ENCODE data around the gene PRKCA. TPM values are rescaled to one million over a fixed set of nuclear protein-coding genes. Genes with fewer than 3 reads are reported as not detected.

The PRKCA gene
- total RNA-seq, 1 experiment from 2014 or later, result 29.6 TPM

DNA sequence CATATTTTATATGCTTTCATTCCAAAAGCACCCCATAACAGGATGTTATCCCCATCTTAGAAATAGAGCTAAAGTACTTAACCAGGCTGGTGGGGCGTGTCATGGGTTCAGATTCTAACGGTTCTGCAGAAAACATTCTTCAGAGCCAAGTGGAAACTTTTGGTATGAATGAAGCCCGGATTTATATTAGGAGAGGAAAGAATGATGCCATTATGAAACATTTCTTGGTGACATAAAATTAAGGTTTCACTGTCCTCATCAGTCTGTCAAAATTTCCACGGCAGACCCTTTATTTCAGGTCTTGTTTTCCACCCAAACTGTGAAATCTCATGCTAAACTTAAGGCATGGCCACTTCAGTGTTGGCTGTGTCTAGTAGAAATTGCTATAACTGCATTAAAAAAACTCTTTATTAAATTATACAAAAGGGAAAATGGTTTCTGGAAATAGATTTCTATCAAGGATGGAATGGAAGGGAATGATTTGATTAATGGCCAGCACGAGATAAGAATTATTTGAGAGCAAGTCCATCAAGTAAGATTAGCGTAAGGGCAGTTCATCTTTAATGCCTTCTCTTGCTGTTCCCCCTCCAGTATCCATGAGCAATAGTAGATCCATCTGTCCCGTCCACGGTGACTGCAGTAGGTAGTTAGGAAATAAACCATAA lies 11.7 kb downstream of the PRKCA start:
- Histone ChIP-seq H3K27me3 (replicated peaks; ENCODE audit: control insufficient read depth, insufficient read depth, low read length) (no peaks in the 10 kb centered on the region), H3K4me3 (ENCODE audit: low read depth, low read length) (no peak overlapping the region), H3K36me3 (ENCODE audit: control insufficient read depth, insufficient read depth, low read length) (no peaks in the 10 kb centered on the region), H3K9me3 (no peaks in the 10 kb centered on the region), H3K4me1 (no peaks in the 10 kb centered on the region)
- ChIA-PET POLR2A (no interaction called here), CTCF (no interaction called here)
- TF ChIP-seq, protein P1, sequence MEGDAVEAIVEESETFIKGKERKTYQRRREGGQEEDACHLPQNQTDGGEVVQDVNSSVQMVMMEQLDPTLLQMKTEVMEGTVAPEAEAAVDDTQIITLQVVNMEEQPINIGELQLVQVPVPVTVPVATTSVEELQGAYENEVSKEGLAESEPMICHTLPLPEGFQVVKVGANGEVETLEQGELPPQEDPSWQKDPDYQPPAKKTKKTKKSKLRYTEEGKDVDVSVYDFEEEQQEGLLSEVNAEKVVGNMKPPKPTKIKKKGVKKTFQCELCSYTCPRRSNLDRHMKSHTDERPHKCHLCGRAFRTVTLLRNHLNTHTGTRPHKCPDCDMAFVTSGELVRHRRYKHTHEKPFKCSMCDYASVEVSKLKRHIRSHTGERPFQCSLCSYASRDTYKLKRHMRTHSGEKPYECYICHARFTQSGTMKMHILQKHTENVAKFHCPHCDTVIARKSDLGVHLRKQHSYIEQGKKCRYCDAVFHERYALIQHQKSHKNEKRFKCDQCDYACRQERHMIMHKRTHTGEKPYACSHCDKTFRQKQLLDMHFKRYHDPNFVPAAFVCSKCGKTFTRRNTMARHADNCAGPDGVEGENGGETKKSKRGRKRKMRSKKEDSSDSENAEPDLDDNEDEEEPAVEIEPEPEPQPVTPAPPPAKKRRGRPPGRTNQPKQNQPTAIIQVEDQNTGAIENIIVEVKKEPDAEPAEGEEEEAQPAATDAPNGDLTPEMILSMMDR (IDR thresholded peaks at IDR 0.05; ENCODE audit: insufficient read depth in 1 of 2, low read depth in 1 of 2, low read length in 1 of 2, severe bottlenecking in 1 of 2, unreplicated experiment in 1 of 2), result no peak
- H3K4me1 Mint-ChIP-seq (ENCODE audit: low read depth, unreplicated experiment), result peaks cover 7% of the 10 kb centered on the region
- DNase-seq, result no peak
- H3K9me3 Mint-ChIP-seq (ENCODE audit: unreplicated experiment), result no peaks in the 10 kb centered on the region
- no peaks in the 10 kb centered on the region for H3K27me3 Mint-ChIP-seq (ENCODE audit: insufficient read depth, unreplicated experiment)
- H3K36me3 Mint-ChIP-seq (ENCODE audit: insufficient read depth, unreplicated experiment), result no peaks in the 10 kb centered on the region
- H3K27ac Mint-ChIP-seq (ENCODE audit: unreplicated experiment), result no peak overlapping the region
- BruUV-seq (replicated peaks), result no TSS peak
- H3K4me3 Mint-ChIP-seq (ENCODE audit: unreplicated experiment), result no peak overlapping the region
- intact Hi-C loops (cut with micrococcal nuclease; ENCODE audit: unreplicated experiment), result no loop called here

GRCh38 chr17:66317629-66318028 lies 15.2 kb downstream of the PRKCA start:
- H3K9me3 Mint-ChIP-seq (ENCODE audit: unreplicated experiment), result no peaks in the 10 kb centered on the region
- peaks cover 6% of the 10 kb centered on the region for H3K36me3 Mint-ChIP-seq (ENCODE audit: insufficient read depth, unreplicated experiment)
- peaks cover 6% of the 10 kb centered on the region for H3K9me3 ChIP-seq
- H3K4me1 Mint-ChIP-seq (ENCODE audit: low read depth, unreplicated experiment), result peaks cover 2% of the 10 kb centered on the region
- no peak for DNase-seq
- H3K36me3 ChIP-seq (ENCODE audit: control insufficient read depth, insufficient read depth, low read length), result no peaks in the 10 kb centered on the region; the same call in 1 of the 2 replicates
- no peaks in the 10 kb centered on the region for H3K27me3 ChIP-seq (replicated peaks; ENCODE audit: control insufficient read depth, insufficient read depth, low read length)
- H3K4me3 Mint-ChIP-seq (ENCODE audit: unreplicated experiment), result no peak overlapping the region
- H3K27ac Mint-ChIP-seq (ENCODE audit: unreplicated experiment), result no peak overlapping the region
- no peaks in the 10 kb centered on the region for H3K27me3 Mint-ChIP-seq (ENCODE audit: insufficient read depth, unreplicated experiment)
- ChIA-PET POLR2A (no interaction called here), CTCF (no interaction called here)
- H3K4me3 ChIP-seq (ENCODE audit: low read depth, low read length), result no peak overlapping the region
- BruUV-seq (replicated peaks), result no TSS peak
- H3K4me1 ChIP-seq, result no peaks in the 10 kb centered on the region
- intact Hi-C loops (cut with micrococcal nuclease; ENCODE audit: unreplicated experiment), result no loop called here
- TF ChIP-seq, protein P1 (IDR thresholded peaks at IDR 0.05; ENCODE audit: insufficient read depth in 1 of 2, low read depth in 1 of 2, low read length in 1 of 2, severe bottlenecking in 1 of 2, unreplicated experiment in 1 of 2), result no peak

DNA sequence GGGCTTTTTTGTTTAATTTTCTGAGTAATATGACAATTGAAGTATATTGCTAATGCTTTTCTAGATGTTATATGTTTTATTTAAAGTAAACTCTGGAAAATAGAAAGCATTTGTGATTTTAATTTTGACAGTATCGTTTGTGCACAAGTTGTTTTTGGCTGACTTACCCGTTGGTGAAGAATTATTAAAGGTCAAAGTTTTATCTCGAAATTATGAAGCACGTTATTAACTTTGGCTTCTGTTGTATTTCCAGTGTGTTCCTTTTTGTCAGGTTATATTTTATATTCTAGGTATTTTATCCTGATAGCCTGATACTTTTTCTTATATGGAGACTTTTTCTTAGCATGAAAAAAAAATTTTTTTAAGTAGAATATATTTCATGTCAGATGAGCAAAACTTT lies 16.8 kb downstream of the PRKCA start:
- intact Hi-C loops (cut with micrococcal nuclease; ENCODE audit: unreplicated experiment), result no loop called here
- Histone ChIP-seq H3K4me1 (peaks cover 8% of the 10 kb centered on the region; the same call in 1 of the 2 replicates), H3K27me3 (replicated peaks; ENCODE audit: control insufficient read depth, insufficient read depth, low read length) (no peaks in the 10 kb centered on the region), H3K36me3 (ENCODE audit: control insufficient read depth, insufficient read depth, low read length) (no peaks in the 10 kb centered on the region; the same call in 1 of the 2 replicates), H3K4me3 (ENCODE audit: low read depth, low read length) (no peak overlapping the region), H3K9me3 (peaks cover 6% of the 10 kb centered on the region)
- H3K4me1 Mint-ChIP-seq (ENCODE audit: low read depth, unreplicated experiment), result no peaks in the 10 kb centered on the region
- BruUV-seq (replicated peaks), result no TSS peak
- H3K9me3 Mint-ChIP-seq (ENCODE audit: unreplicated experiment), result no peaks in the 10 kb centered on the region
- TF ChIP-seq, protein P1 (IDR thresholded peaks at IDR 0.05; ENCODE audit: insufficient read depth in 1 of 2, low read depth in 1 of 2, low read length in 1 of 2, severe bottlenecking in 1 of 2, unreplicated experiment in 1 of 2), result no peak
- H3K36me3 Mint-ChIP-seq (ENCODE audit: insufficient read depth, unreplicated experiment), result peaks cover 6% of the 10 kb centered on the region
- ChIA-PET POLR2A (no interaction called here), CTCF (no interaction called here)
- no peak overlapping the region for H3K4me3 Mint-ChIP-seq (ENCODE audit: unreplicated experiment)
- no peak for DNase-seq
- no peaks in the 10 kb centered on the region for H3K27me3 Mint-ChIP-seq (ENCODE audit: insufficient read depth, unreplicated experiment)
- H3K27ac Mint-ChIP-seq (ENCODE audit: unreplicated experiment), result no peak overlapping the region

All from Caco-2 (cell line).